ENCODE results near the gene DDOST.
"Not testable (repeated sequence)": the region's sequence is repeated elsewhere in the genome, so short reads cannot be mapped to it uniquely, and the experiment has no call there.

DDOST gene

DNA sequence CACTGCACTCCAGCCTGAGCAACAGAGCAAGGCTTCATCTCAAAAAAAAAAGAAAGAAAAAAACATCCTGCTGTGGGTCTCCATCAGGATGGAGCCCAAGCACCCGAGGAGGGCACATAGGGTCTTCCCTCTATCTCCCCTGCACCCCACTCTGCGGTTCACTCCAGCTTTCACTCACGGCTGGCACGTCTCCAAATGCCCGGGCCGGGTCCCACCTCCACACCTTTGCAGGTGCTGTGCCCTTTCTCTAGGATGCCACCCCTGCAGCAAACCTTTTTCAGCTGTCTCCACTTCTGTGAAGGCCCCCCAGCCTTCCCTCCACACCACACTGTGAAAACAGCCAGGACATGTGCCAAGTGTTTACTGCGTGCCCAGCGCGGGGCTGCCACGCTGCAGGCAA is 22.4 kb upstream of the DDOST start:
- no peak for DNase-seq (ENCODE audit: low spot score in 2 of 2)
- H3K9me3 Mint-ChIP-seq, result no peaks in the 10 kb centered on the region
- H3K4me1 Mint-ChIP-seq, result peaks cover 3% of the 10 kb centered on the region
- peaks cover 21% of the 10 kb centered on the region for H3K27me3 Mint-ChIP-seq
- H3K4me3 Mint-ChIP-seq, result no peak overlapping the region
- no peak overlapping the region for H3K27ac Mint-ChIP-seq
- H3K36me3 Mint-ChIP-seq, result no peaks in the 10 kb centered on the region
- ATAC-seq (ENCODE audit: low read depth), result no peak

DNA sequence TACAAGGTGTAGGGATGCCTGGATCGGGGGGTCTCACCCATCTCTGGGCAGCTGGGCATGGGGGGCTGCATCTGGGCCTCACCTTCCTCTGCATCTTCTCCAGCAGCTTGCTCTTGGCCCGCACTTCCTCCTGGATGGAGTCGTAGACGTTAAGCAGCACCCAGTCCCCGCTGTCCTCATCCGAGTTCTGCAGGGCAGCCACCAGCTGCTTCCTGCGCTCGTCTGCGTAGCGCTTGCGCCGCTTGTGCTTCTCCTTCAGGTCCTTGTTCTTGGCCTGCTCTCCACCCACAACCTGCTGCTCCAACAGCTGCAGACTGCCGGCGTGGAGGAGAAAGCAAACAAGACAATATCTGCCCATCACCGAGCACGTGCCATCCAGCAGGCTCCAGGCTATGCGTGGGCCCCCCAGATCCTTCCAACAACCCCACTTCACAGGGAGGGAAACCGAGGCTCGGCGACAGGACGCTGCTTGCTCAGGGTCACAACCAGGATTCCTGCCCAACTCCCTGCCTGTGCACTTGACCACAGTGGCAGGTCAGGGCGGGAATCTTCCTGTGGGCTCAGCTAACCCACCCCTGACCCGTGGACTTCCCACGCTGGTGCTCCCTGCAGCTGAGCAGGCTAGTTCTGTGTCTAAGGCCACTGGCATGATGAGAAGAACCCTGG is 21.5 kb upstream of the DDOST start:
- no peak for ATAC-seq (ENCODE audit: low read depth)
- H3K27ac Mint-ChIP-seq, result no peak overlapping the region
- H3K27me3 Mint-ChIP-seq, result peaks cover 19% of the 10 kb centered on the region
- peaks cover 7% of the 10 kb centered on the region for H3K4me1 Mint-ChIP-seq
- no peak overlapping the region for H3K4me3 Mint-ChIP-seq
- peaks cover 2% of the 10 kb centered on the region for H3K9me3 Mint-ChIP-seq
- no peaks in the 10 kb centered on the region for H3K36me3 Mint-ChIP-seq
- DNase-seq (ENCODE audit: low spot score in 2 of 2), result no peak

DNA sequence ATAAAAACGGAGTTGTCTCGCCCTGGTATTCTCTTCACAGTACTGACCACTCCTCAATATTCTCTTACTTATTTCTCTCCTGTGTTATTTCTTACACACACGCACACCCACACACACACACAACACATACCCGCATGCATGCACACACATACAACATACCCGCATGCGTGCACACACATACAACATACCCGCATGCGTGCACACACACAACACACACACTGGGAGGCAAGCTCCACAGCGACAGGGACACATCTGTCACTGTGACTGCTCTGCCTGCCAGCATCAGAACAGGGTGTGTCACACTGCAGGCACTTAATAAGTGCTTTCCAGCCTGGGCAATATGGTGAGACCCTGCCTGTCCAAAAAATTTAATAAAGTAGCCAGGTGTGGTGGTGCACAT is 20.8 kb upstream of the DDOST start:
- Mint-ChIP-seq H3K27ac (no peak overlapping the region), H3K4me1 (peaks cover 7% of the 10 kb centered on the region), H3K4me3 (no peak overlapping the region), H3K36me3 (no peaks in the 10 kb centered on the region), H3K9me3 (peaks cover 3% of the 10 kb centered on the region), H3K27me3 (peaks cover 17% of the 10 kb centered on the region)
- DNase-seq (ENCODE audit: low spot score in 2 of 2), result no peak
- ATAC-seq (ENCODE audit: low read depth), result no peak

DNA sequence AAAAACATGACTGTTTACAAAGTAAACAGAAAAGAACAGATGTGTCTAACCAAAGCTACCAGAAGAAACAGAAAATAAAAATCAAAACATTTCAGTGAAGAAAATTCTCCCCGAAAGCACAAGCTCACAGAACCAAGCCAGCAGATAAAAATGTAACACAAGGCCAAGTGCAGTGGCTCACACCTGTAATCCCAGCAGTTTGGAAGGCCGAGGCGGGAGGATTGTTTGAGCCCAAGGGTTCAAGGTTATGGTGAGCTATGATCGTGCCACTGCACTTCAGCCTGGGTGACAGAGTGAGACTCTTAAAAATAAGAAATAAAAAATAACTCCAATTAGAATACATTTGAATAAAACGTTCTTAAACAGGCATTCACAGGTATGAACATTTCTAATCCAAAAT is 19.1 kb upstream of the DDOST start:
- no peak overlapping the region for H3K27ac Mint-ChIP-seq
- peaks cover 7% of the 10 kb centered on the region for H3K4me1 Mint-ChIP-seq
- no peak overlapping the region for H3K4me3 Mint-ChIP-seq
- ATAC-seq (ENCODE audit: low read depth), result no peak
- peaks cover 8% of the 10 kb centered on the region for H3K27me3 Mint-ChIP-seq
- H3K9me3 Mint-ChIP-seq, result peaks cover 3% of the 10 kb centered on the region
- no peak for DNase-seq (ENCODE audit: low spot score in 2 of 2)
- H3K36me3 Mint-ChIP-seq, result no peaks in the 10 kb centered on the region

DNA sequence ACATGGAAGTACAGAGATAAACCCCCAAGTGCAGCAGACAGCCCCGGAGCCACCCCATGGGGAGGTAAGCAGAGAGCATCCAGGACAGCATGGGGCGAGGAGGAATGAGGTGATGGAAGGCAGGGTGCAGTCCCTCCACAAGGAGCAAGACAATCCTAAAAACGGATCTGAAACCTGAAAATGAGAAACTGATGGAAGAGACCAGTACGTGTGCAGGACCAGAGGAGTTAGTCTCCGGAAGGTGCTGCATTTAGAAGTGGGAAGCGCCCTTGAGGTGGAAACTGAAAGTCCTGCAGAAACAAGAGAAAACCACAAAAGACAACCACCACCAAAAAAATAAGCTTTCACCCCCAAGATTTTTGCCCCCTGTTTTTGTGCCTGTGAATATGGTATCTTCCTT is 17.4 kb upstream of the DDOST start:
- Mint-ChIP-seq H3K9me3 (peaks cover 3% of the 10 kb centered on the region), H3K27ac (no peak overlapping the region), H3K4me3 (peak overlapping the region; percentile 71), H3K27me3 (peaks cover 4% of the 10 kb centered on the region), H3K4me1 (peaks cover 7% of the 10 kb centered on the region), H3K36me3 (no peaks in the 10 kb centered on the region)
- ATAC-seq (ENCODE audit: low read depth), result peak; percentile 89
- DNase-seq (ENCODE audit: low spot score in 2 of 2), result no peak

DNA sequence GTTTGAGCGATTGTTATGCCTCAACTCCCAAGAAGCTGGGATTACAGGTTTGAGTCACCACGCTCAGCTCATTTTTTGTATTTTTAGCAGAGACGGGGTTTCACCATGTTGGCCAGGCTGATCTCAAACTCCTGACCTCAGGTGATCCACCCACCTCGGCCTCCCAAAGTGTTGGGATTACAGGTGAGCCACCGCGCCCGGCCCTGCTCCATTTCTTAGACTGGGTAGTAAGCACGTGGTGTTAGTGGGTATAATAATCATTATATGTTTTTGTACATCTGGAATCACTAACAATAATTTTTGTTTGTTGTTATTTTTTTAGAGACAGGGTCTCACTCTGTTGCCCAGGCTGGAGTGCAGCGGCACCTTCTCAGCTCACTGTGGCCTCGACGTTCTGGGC is 12.5 kb upstream of the DDOST start:
- H3K4me1 Mint-ChIP-seq; ATAC-seq (ENCODE audit: low read depth); H3K27me3 Mint-ChIP-seq; H3K4me3 Mint-ChIP-seq; H3K36me3 Mint-ChIP-seq; H3K27ac Mint-ChIP-seq; H3K9me3 Mint-ChIP-seq; DNase-seq (ENCODE audit: low spot score in 2 of 2): not testable (repeated sequence)

DNA sequence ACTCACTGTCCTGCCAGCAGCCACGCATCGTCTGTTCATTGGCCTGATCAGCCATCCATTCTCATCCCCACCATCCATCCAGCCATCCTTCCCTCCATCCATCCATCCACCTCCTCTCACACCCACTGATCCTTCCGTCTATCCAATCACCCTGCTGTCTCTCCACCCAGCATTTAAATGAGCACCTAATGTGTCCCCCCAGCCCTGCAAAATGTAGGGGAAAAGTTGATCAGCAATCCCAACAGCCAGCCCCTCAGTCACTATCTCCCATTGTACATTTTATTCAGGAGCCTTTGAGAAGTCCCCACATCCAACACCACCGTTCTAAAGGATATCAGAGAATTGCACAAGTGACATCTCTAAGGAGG is 11.1 kb upstream of the DDOST start:
- no peak for ATAC-seq (ENCODE audit: low read depth)
- H3K4me1 Mint-ChIP-seq, result no peaks in the 10 kb centered on the region
- no peaks in the 10 kb centered on the region for H3K9me3 Mint-ChIP-seq
- no peaks in the 10 kb centered on the region for H3K36me3 Mint-ChIP-seq
- H3K27ac Mint-ChIP-seq, result no peak overlapping the region
- no peak for DNase-seq (ENCODE audit: low spot score in 2 of 2)
- peaks cover 3% of the 10 kb centered on the region for H3K27me3 Mint-ChIP-seq
- no peak overlapping the region for H3K4me3 Mint-ChIP-seq

DNA sequence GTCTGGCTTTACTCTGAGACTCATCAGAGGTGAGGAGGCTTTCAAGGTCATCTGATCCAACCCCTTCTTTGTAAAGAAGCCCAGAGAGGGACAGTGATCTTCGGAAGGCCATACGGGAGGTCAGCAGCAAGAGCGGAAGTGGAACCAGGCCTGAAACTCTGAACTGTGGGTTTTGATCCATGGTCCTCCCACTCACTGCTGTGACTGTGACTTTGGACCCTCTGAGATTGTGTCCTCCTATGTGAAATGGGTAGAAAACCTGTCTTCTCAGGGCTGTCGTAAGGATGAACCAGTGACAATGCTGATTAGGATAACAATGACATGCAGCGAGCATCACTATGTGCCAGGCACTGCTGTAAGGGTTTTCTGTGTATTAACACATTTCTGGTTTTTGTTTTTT is 9.8 kb upstream of the DDOST start:
- DNase-seq (ENCODE audit: low spot score in 2 of 2), result no peak
- no peaks in the 10 kb centered on the region for H3K9me3 Mint-ChIP-seq
- ATAC-seq (ENCODE audit: low read depth), result no peak
- peaks cover 3% of the 10 kb centered on the region for H3K27me3 Mint-ChIP-seq
- peaks cover 2% of the 10 kb centered on the region for H3K4me1 Mint-ChIP-seq
- no peak overlapping the region for H3K4me3 Mint-ChIP-seq
- no peaks in the 10 kb centered on the region for H3K36me3 Mint-ChIP-seq
- no peak overlapping the region for H3K27ac Mint-ChIP-seq

DNA sequence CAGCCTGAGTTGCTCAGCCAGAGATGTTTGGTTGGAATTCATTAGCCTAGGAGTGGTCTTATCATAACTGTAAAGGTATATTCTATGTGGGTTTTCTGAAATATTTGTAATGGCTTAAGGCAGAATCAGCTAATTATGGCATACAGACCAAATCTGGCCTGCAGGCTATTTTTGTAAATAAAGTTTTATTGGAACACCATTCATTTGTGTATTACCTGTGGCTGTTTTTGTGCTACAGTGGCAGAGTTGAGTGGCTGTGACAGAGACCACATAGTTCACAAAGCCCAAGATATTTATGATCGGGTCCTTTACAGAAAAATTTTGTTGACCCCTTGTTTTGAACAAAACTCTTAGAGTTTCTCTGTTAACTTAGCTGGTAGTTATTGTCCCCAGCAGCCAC is 7.4 kb upstream of the DDOST start:
- ATAC-seq (ENCODE audit: low read depth) (no peak), DNase-seq (ENCODE audit: low spot score in 2 of 2) (no peak)
- no peak overlapping the region for H3K4me3 Mint-ChIP-seq
- no peak overlapping the region for H3K27ac Mint-ChIP-seq
- H3K9me3 Mint-ChIP-seq, result no peaks in the 10 kb centered on the region
- peaks cover 3% of the 10 kb centered on the region for H3K27me3 Mint-ChIP-seq
- no peaks in the 10 kb centered on the region for H3K36me3 Mint-ChIP-seq
- peaks cover 2% of the 10 kb centered on the region for H3K4me1 Mint-ChIP-seq

DNA sequence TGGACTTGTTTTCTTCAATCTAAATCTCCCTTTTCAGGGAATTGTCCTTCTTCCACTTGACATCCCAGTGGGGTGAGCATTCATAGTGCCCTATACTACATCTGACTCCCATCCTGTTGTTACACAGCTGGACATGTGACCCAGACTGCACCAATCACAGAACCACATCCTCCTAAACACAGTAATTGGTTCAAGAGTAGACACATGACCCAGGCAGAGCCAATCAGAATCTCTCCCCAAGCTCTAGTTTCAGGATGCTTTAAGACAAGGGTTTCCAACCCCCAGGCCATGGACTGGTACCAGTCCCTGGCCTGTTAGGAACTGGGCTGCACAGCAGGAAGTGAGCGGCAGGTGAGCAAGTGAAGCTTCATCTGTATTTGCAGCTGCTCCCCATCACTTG is 5.6 kb upstream of the DDOST start:
- Mint-ChIP-seq H3K4me1 (peaks cover 11% of the 10 kb centered on the region), H3K36me3 (no peaks in the 10 kb centered on the region), H3K27ac (no peak overlapping the region), H3K9me3 (no peaks in the 10 kb centered on the region), H3K4me3 (no peak overlapping the region), H3K27me3 (no peaks in the 10 kb centered on the region)
- DNase-seq (ENCODE audit: low spot score in 2 of 2), result no peak
- ATAC-seq (ENCODE audit: low read depth), result no peak

DNA sequence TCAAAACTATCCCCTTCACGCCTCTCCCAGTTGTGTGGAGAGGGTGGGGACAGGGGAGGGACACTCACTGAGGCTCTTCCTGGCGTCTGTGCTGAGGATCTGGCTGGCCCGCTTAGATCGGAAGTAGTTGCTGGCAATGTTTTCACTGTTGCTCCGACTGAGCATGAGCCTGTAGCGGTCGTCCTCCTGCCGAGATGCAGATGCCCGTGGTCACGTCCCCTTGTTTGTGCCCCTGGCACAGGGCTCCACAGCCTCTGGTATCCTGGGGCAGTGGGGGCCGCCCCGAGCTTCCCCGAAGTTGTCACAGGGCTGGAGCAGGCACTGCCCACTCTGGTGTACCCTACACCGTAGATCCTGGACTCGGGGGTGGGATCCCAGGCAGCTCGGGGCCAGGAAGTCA is 5.0 kb upstream of the DDOST start:
- ATAC-seq (ENCODE audit: low read depth) (no peak), DNase-seq (ENCODE audit: low spot score in 2 of 2) (no peak)
- no peaks in the 10 kb centered on the region for H3K27me3 Mint-ChIP-seq
- H3K36me3 Mint-ChIP-seq, result no peaks in the 10 kb centered on the region
- H3K27ac Mint-ChIP-seq, result no peak overlapping the region
- H3K4me3 Mint-ChIP-seq, result no peak overlapping the region
- H3K9me3 Mint-ChIP-seq, result no peaks in the 10 kb centered on the region
- H3K4me1 Mint-ChIP-seq, result peaks cover 11% of the 10 kb centered on the region

DNA sequence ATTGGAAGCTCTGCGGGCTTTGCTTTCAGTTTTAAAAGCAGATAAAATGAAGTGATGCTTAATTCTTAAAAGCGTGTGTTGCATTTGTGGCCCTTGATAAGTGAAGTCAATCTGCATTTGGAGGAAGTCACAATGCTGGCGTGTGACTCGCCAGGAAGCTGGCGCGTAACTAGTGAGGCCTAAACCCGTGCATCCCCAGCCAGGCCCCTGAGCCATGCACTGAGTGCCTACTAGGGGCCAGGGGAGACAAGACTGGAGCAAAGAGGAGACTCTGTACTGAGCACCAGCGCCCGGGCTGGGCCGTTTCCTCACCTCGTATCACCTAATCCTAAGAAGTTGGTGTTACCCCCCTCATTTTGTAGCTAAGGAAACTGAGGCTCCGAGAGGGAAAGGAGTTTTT is 4.6 kb upstream of the DDOST start:
- H3K27me3 Mint-ChIP-seq, result no peaks in the 10 kb centered on the region
- peaks cover 13% of the 10 kb centered on the region for H3K4me1 Mint-ChIP-seq
- no peaks in the 10 kb centered on the region for H3K36me3 Mint-ChIP-seq
- H3K9me3 Mint-ChIP-seq, result no peaks in the 10 kb centered on the region
- H3K4me3 Mint-ChIP-seq, result no peak overlapping the region
- no peak for ATAC-seq (ENCODE audit: low read depth)
- no peak for DNase-seq (ENCODE audit: low spot score in 2 of 2)
- H3K27ac Mint-ChIP-seq, result no peak overlapping the region

DNA sequence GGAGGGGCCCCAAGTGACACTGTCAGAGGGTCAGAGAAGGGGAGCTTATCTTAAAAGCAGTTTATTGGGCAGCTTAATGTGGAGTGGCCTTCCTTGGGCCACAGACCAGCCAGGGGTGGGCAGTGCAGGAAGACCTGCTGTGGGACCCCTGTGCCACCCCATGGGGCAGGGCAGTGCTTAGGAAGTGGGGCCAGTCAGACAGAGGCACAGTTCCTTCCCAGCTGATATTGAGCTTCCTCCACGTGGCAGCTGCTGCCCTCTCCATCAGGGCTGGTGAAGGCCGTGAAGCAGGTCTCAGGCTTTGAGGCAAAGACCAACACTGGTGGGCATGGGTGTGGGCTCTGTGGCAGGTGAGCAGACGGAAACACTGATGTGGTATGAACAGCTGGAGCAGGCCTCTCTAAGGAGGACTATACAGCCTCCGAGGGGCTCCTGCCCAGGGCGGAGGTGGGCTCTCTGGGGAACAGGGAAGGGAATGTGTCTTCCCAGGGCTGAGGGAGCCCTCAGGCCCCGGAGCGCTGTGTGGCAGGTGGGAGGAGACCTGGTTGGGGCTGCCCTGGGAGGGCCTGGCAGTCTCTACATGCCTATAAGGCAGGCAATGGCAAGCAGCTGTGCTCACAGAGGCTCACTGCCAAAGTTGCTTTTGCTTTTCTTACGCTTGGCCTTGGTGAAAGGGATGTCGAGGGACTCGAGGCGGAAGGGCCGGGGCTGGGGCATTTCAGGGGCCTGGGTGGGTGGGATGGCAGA is 3.0 kb upstream of the DDOST start:
- no peaks in the 10 kb centered on the region for H3K9me3 Mint-ChIP-seq
- no peak overlapping the region for H3K27ac Mint-ChIP-seq
- no peak overlapping the region for H3K4me3 Mint-ChIP-seq

DNA sequence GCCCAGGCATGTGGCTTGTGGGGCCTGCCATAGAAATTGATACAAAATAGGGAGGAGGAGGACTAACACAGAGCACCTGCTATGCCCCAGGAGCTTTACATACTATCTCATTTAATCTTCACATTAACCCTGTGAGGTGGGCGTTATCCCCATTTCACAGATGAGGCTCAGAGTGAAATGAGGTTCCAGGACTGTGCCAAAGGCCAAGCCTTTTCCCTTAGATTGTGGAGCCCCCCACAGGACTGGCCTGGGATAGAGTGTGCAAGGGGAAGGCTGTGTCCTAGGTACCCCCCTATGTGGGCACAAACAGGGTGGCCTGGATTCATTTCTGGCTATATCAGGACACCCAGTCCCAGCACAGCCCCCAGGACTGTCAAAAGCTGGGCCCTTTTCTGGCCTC is 2.2 kb upstream of the DDOST start:
- Mint-ChIP-seq H3K9me3 (no peaks in the 10 kb centered on the region), H3K27me3 (no peaks in the 10 kb centered on the region), H3K4me3 (peak overlapping the region; percentile 44), H3K36me3 (no peaks in the 10 kb centered on the region), H3K27ac (no peak overlapping the region), H3K4me1 (peaks cover 28% of the 10 kb centered on the region)
- DNase-seq (ENCODE audit: low spot score in 2 of 2) (no peak), ATAC-seq (ENCODE audit: low read depth) (no peak)

More for the DNA sequence above, 3.0 kb upstream of the DDOST start:
- no peak for DNase-seq (ENCODE audit: low spot score in 2 of 2)
- ATAC-seq (ENCODE audit: low read depth), result no peak
- Mint-ChIP-seq H3K4me1 (peaks cover 27% of the 10 kb centered on the region), H3K27me3 (no peaks in the 10 kb centered on the region), H3K36me3 (no peaks in the 10 kb centered on the region)

DNA sequence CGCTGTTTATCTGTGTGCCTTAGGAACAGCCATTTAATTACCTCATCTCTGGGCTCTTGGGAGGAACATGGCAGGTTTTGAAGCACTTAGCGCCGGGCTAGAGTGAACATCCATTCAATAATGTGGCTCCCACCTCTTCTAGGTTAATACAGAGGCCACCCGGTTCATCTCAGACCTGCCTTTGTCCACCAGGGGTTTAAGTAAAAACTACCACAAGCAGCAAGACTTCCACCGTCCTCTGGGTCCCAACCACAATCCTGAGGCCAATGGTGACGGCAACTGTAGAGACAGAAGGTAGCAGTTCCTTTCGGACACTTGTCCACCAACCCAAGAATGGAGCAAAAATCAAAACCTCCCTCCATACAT is 924 bp upstream of the DDOST start:
- Mint-ChIP-seq H3K27me3 (no peaks in the 10 kb centered on the region), H3K4me3 (peak overlapping the region; percentile 94), H3K4me1 (peaks cover 30% of the 10 kb centered on the region), H3K9me3 (no peaks in the 10 kb centered on the region), H3K27ac (peak overlapping the region; percentile 92), H3K36me3 (no peaks in the 10 kb centered on the region)
- no peak for DNase-seq (ENCODE audit: low spot score in 2 of 2)
- no peak for ATAC-seq (ENCODE audit: low read depth)

All from memory B cell (primary cell).